ENCODE measurements around the gene ST8SIA6. TPM values are rescaled to one million over a fixed set of nuclear protein-coding genes. Genes with fewer than 3 reads are reported as not detected.

The ST8SIA6 gene
- polyA plus RNA-seq, 2 of the 4 experiments (the other 2 are of a cell fraction), result 0.16 to 0.25 TPM

DNA sequence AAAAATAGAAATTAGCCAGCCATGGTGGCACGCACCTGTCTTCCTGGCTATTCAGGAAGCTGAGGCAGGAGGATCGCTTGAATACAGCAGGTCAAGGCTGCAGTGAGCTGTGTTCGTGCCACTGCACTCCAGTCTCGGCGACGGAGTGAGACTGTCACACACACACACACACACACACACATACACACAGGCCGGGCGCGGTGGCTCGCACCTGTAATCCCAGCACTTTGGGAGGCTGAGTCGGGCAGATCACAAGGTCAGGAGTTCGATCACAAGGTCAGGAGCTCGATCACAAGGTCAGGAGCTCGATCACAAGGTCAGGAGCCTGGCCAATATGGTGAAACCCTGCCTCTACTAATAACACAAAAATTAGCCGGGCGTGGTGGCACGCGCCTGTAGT lies 68.4 kb downstream of the ST8SIA6 start:
- no peak for ATAC-seq
- H3K4me2 ChIP-seq, result no peak overlapping the region
- WGBS (ENCODE audit: missing lambda C conversion rate), result 82% methylated on average over 17 of the region's 18 CpGs
- ChIA-PET POLR2A (no interaction called here), CTCF (interaction anchor here (1.0 kb wide), 1 partner anchor 10 kb away, joined by 3 read pairs; no protein-coding TSS in a partner anchor)
- DNase-seq (ENCODE audit: low read depth in 1 of 2, low spot score in 1 of 2), result no peak
- no peaks in the 10 kb centered on the region for H3K9me3 ChIP-seq
- H3K4me3 ChIP-seq, result no peak overlapping the region
- no peak overlapping the region for H3K27ac ChIP-seq
- no peak for FAIRE-seq
- H3K4me1 ChIP-seq, result no peaks in the 10 kb centered on the region
- TF ChIP-seq MYC (IDR thresholded peaks at IDR 0.05; ENCODE audit: borderline replicate concordance, low read length), result no peak
- no peak for TF ChIP-seq PHF8 (IDR thresholded peaks at IDR 0.05; ENCODE audit: borderline replicate concordance, low read depth)
- no peak for TF ChIP-seq JUNB (IDR thresholded peaks at IDR 0.05)
- TF ChIP-seq, protein P1, sequence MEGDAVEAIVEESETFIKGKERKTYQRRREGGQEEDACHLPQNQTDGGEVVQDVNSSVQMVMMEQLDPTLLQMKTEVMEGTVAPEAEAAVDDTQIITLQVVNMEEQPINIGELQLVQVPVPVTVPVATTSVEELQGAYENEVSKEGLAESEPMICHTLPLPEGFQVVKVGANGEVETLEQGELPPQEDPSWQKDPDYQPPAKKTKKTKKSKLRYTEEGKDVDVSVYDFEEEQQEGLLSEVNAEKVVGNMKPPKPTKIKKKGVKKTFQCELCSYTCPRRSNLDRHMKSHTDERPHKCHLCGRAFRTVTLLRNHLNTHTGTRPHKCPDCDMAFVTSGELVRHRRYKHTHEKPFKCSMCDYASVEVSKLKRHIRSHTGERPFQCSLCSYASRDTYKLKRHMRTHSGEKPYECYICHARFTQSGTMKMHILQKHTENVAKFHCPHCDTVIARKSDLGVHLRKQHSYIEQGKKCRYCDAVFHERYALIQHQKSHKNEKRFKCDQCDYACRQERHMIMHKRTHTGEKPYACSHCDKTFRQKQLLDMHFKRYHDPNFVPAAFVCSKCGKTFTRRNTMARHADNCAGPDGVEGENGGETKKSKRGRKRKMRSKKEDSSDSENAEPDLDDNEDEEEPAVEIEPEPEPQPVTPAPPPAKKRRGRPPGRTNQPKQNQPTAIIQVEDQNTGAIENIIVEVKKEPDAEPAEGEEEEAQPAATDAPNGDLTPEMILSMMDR (IDR thresholded peaks at IDR 0.05), result no peak
- TF ChIP-seq, protein P2, sequence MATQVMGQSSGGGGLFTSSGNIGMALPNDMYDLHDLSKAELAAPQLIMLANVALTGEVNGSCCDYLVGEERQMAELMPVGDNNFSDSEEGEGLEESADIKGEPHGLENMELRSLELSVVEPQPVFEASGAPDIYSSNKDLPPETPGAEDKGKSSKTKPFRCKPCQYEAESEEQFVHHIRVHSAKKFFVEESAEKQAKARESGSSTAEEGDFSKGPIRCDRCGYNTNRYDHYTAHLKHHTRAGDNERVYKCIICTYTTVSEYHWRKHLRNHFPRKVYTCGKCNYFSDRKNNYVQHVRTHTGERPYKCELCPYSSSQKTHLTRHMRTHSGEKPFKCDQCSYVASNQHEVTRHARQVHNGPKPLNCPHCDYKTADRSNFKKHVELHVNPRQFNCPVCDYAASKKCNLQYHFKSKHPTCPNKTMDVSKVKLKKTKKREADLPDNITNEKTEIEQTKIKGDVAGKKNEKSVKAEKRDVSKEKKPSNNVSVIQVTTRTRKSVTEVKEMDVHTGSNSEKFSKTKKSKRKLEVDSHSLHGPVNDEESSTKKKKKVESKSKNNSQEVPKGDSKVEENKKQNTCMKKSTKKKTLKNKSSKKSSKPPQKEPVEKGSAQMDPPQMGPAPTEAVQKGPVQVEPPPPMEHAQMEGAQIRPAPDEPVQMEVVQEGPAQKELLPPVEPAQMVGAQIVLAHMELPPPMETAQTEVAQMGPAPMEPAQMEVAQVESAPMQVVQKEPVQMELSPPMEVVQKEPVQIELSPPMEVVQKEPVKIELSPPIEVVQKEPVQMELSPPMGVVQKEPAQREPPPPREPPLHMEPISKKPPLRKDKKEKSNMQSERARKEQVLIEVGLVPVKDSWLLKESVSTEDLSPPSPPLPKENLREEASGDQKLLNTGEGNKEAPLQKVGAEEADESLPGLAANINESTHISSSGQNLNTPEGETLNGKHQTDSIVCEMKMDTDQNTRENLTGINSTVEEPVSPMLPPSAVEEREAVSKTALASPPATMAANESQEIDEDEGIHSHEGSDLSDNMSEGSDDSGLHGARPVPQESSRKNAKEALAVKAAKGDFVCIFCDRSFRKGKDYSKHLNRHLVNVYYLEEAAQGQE (IDR thresholded peaks at IDR 0.05), result no peak
- TF ChIP-seq, protein P3, sequence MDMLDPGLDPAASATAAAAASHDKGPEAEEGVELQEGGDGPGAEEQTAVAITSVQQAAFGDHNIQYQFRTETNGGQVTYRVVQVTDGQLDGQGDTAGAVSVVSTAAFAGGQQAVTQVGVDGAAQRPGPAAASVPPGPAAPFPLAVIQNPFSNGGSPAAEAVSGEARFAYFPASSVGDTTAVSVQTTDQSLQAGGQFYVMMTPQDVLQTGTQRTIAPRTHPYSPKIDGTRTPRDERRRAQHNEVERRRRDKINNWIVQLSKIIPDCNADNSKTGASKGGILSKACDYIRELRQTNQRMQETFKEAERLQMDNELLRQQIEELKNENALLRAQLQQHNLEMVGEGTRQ (IDR thresholded peaks at IDR 0.05), result no peak
- TF ChIP-seq MAFK (IDR thresholded peaks at IDR 0.05; ENCODE audit: partially characterized antibody), result no peak
- no peak for TF ChIP-seq CEBPB (IDR thresholded peaks at IDR 0.05)
- TF ChIP-seq HDAC2 (IDR thresholded peaks at IDR 0.05), result no peak
- TF ChIP-seq FOSL2 (IDR thresholded peaks at IDR 0.05), result no peak
- TF ChIP-seq FOSL2 (CRISPR knock-in tag; IDR thresholded peaks at IDR 0.05), result no peak
- no peak for TF ChIP-seq RNF2 (IDR thresholded peaks at IDR 0.05; ENCODE audit: borderline replicate concordance, low read depth)

DNA sequence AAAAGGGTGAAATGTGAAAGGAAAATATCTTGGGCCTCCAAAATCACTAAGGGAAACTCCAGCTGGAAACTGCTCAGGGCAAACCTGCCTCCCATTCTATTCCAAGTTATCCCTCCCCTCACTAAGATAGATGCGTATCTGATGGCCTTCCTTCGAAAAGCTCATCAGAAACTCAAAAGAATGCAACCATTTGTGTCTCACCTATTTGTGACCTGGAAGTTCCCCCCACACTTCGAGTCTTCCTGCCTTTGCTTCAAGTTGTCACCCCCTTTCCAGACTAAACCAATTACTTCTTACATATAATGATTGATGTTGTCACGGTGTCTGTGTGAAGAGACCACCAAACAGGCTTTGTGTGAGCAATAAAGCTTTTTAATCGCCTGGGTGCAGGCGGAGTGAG lies 69.3 kb downstream of the ST8SIA6 start:
- ATAC-seq (no peak), FAIRE-seq (no peak), DNase-seq (ENCODE audit: low read depth in 1 of 2, low spot score in 1 of 2) (no peak)
- Histone ChIP-seq H3K9me3 (no peaks in the 10 kb centered on the region), H3K4me2 (no peak overlapping the region), H3K27ac (no peak overlapping the region), H3K4me3 (no peak overlapping the region), H3K4me1 (no peaks in the 10 kb centered on the region)
- WGBS (ENCODE audit: missing lambda C conversion rate), result 57% methylated on average over 6 of the region's 6 CpGs
- ChIA-PET POLR2A (no interaction called here), CTCF (interaction anchor here (0.7 to 0.8 kb wide), 2 partner anchors 31 to 189 kb away, joined by 3 to 4 read pairs; no protein-coding TSS in a partner anchor)
- no peak for TF ChIP-seq SMC3 (IDR thresholded peaks at IDR 0.05)
- no peak for TF ChIP-seq RARB (CRISPR knock-in tag; IDR thresholded peaks at IDR 0.05)
- no peak for TF ChIP-seq CBX8 (IDR thresholded peaks at IDR 0.05)
- TF ChIP-seq RNF2 (IDR thresholded peaks at IDR 0.05; ENCODE audit: borderline replicate concordance, low read depth), result no peak
- no peak for TF ChIP-seq POLR2A (IDR thresholded peaks at IDR 0.05; ENCODE audit: low read length)
- TF ChIP-seq BHLHE40 (IDR thresholded peaks at IDR 0.05; ENCODE audit: low read depth, low read length), result no peak
- TF ChIP-seq, protein P4, sequence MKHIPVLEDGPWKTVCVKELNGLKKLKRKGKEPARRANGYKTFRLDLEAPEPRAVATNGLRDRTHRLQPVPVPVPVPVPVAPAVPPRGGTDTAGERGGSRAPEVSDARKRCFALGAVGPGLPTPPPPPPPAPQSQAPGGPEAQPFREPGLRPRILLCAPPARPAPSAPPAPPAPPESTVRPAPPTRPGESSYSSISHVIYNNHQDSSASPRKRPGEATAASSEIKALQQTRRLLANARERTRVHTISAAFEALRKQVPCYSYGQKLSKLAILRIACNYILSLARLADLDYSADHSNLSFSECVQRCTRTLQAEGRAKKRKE (CRISPR knock-in tag; IDR thresholded peaks at IDR 0.05; ENCODE audit: low read depth), result no peak
- no peak for TF ChIP-seq CBX2 (IDR thresholded peaks at IDR 0.05; ENCODE audit: borderline replicate concordance, low read depth)
- no peak for TF ChIP-seq CEBPB (IDR thresholded peaks at IDR 0.05)
- TF ChIP-seq FOSB (CRISPR knock-in tag; IDR thresholded peaks at IDR 0.05), result no peak
- TF ChIP-seq CHD4 (IDR thresholded peaks at IDR 0.05; ENCODE audit: borderline replicate concordance), result no peak
- TF ChIP-seq NPAS2 (CRISPR knock-in tag; IDR thresholded peaks at IDR 0.05; ENCODE audit: borderline replicate concordance), result no peak
- no peak for TF ChIP-seq TFCP2L1 (CRISPR knock-in tag; IDR thresholded peaks at IDR 0.05)
- TF ChIP-seq, protein P5, sequence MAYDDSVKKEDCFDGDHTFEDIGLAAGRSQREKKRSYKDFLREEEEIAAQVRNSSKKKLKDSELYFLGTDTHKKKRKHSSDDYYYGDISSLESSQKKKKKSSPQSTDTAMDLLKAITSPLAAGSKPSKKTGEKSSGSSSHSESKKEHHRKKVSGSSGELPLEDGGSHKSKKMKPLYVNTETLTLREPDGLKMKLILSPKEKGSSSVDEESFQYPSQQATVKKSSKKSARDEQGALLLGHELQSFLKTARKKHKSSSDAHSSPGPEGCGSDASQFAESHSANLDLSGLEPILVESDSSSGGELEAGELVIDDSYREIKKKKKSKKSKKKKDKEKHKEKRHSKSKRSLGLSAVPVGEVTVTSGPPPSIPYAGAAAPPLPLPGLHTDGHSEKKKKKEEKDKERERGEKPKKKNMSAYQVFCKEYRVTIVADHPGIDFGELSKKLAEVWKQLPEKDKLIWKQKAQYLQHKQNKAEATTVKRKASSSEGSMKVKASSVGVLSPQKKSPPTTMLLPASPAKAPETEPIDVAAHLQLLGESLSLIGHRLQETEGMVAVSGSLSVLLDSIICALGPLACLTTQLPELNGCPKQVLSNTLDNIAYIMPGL (CRISPR knock-in tag; IDR thresholded peaks at IDR 0.05; ENCODE audit: borderline replicate concordance), result no peak
- no peak for TF ChIP-seq ZC3H11A (IDR thresholded peaks at IDR 0.05)
- no peak for TF ChIP-seq TP53 (CRISPR knock-in tag; IDR thresholded peaks at IDR 0.05)
- no peak for TF ChIP-seq KDM1A (IDR thresholded peaks at IDR 0.05; ENCODE audit: low read depth)
- TF ChIP-seq, protein P6, sequence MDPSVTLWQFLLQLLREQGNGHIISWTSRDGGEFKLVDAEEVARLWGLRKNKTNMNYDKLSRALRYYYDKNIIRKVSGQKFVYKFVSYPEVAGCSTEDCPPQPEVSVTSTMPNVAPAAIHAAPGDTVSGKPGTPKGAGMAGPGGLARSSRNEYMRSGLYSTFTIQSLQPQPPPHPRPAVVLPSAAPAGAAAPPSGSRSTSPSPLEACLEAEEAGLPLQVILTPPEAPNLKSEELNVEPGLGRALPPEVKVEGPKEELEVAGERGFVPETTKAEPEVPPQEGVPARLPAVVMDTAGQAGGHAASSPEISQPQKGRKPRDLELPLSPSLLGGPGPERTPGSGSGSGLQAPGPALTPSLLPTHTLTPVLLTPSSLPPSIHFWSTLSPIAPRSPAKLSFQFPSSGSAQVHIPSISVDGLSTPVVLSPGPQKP (IDR thresholded peaks at IDR 0.05; ENCODE audit: low read depth, low read length), result no peak
- no peak for TF ChIP-seq MYC (IDR thresholded peaks at IDR 0.05; ENCODE audit: borderline replicate concordance, low read length)
